Liver (tissue), 9 donors: ENCODE data around the gene A2ML1. TPM values are rescaled to one million over a fixed set of nuclear protein-coding genes. Genes with fewer than 3 reads are reported as not detected.
"Not testable (repeated sequence)": the region's sequence is repeated elsewhere in the genome, so short reads cannot be mapped to it uniquely, and the experiment has no call there.

Experiments used
- DNase-seq: peaks from one replicate; pipeline ENCODE4 v3.0.0-alpha.2; 2017; ENCODE audit warnings: low spot score
- H3K27ac ChIP-seq, 2 donors: one replicate each; pipeline ENCODE4 v1.7.0; 2013; ENCODE audit warnings: inconsistent platforms in 2 of 2, low read length in 2 of 2, control low read depth in 1 of 2, low read depth in 1 of 2, mild to moderate bottlenecking in 1 of 2
- H3K27me3 ChIP-seq, 4 donors: one replicate each; pipeline versions ENCODE4 v1.6.1 to v1.7.0; 2013; ENCODE audit warnings: low read length in 3 of 4, inconsistent platforms in 1 of 4, mild to moderate bottlenecking in 1 of 4, moderate library complexity in 1 of 4; ENCODE audit not compliant: control insufficient read depth in 4 of 4, insufficient read depth in 4 of 4
- H3K36me3 ChIP-seq, 4 donors: one replicate each; pipeline versions ENCODE4 v1.6.1 to v1.7.0; 2013; ENCODE audit warnings: low read length in 3 of 4, mild to moderate bottlenecking in 3 of 4, low read depth in 1 of 4, moderate library complexity in 1 of 4; ENCODE audit not compliant: control insufficient read depth in 4 of 4, insufficient read depth in 3 of 4
- H3K4me1 ChIP-seq, 4 donors: one replicate each; pipeline versions ENCODE4 v1.6.1 to v1.7.0; 2013; ENCODE audit warnings: low read length in 3 of 4, mild to moderate bottlenecking in 3 of 4, moderate library complexity in 1 of 4; ENCODE audit not compliant: control insufficient read depth in 4 of 4, insufficient read depth in 4 of 4
- H3K4me3 ChIP-seq, 3 donors: one replicate each; pipeline versions ENCODE4 v1.6.1 to v1.7.0; 2013; ENCODE audit warnings: low read length in 3 of 3, control low read depth in 1 of 3, low read depth in 1 of 3, mild to moderate bottlenecking in 1 of 3
- H3K9ac ChIP-seq, 2 donors: one replicate each; pipeline ENCODE4 v1.7.0; 2013; ENCODE audit warnings: low read length in 2 of 2, mild to moderate bottlenecking in 2 of 2, moderate library complexity in 2 of 2, control low read depth in 1 of 2, low read depth in 1 of 2
- H3K9me3 ChIP-seq, 4 donors: one replicate each; pipeline versions ENCODE4 v1.6.1 to v1.7.0; 2013; ENCODE audit warnings: low read length in 3 of 4; ENCODE audit not compliant: control insufficient read depth in 4 of 4
- CTCF ChIP-seq: fragments of 150-350 bp; IDR thresholded peaks from 2 replicates; pipeline ENCODE4 v1.5.1; 2017; ENCODE audit warnings: improper control_type of control experiment, low read depth, low read length; ENCODE audit not compliant: missing input control
- FOXA2 ChIP-seq: IDR thresholded peaks from 2 replicates; pipeline ENCODE4 v1.6.1; 2016; ENCODE audit warnings: antibody characterized with exemption
- GABPA ChIP-seq, 2 donors: IDR thresholded peaks in 1 of 2; conservative IDR thresholded peaks in 1 of 2; 2 replicates each; pipeline ENCODE4 v1.6.1; 2016; ENCODE audit warnings: antibody characterized with exemption in 2 of 2, mild to moderate bottlenecking in 1 of 2, moderate library complexity in 1 of 2
- HNF4A ChIP-seq, 2 donors: conservative IDR thresholded peaks; 2 replicates each; pipeline ENCODE4 v1.6.1; 2016; ENCODE audit warnings: antibody characterized with exemption in 2 of 2, mild to moderate bottlenecking in 2 of 2
- HNF4G ChIP-seq: IDR thresholded peaks from 2 replicates; pipeline ENCODE4 v1.6.1; 2016; ENCODE audit warnings: antibody characterized with exemption
- MAX ChIP-seq: IDR thresholded peaks from 2 replicates; pipeline ENCODE4 v1.6.1; 2016; ENCODE audit warnings: antibody characterized with exemption
- NR2F2 ChIP-seq: IDR thresholded peaks from 2 replicates; pipeline ENCODE4 v1.6.1; 2016; ENCODE audit warnings: antibody characterized with exemption
- RAD21 ChIP-seq, 2 donors: IDR thresholded peaks; 2 replicates each; pipeline ENCODE4 v1.6.1; 2016; ENCODE audit warnings: antibody characterized with exemption in 2 of 2, mild to moderate bottlenecking in 2 of 2
- RXRA ChIP-seq, 2 donors: IDR thresholded peaks; 2 replicates each; pipeline ENCODE4 v1.6.1; 2017 to 2018; ENCODE audit warnings: antibody characterized with exemption in 2 of 2, mild to moderate bottlenecking in 1 of 2
- SP1 ChIP-seq: IDR thresholded peaks from 2 replicates; pipeline ENCODE4 v1.6.1; 2018; ENCODE audit warnings: antibody characterized with exemption, mild to moderate bottlenecking
- TAF1 ChIP-seq: conservative IDR thresholded peaks from 2 replicates; pipeline ENCODE4 v1.6.1; 2016; ENCODE audit warnings: antibody characterized with exemption, mild to moderate bottlenecking
- YY1 ChIP-seq: IDR thresholded peaks from 2 replicates; pipeline ENCODE4 v1.6.1; 2016; ENCODE audit warnings: antibody characterized with exemption, mild to moderate bottlenecking
- WGBS: extraction: QIAGEN DNeasy Blood & Tissue Kit; methylation state at CpG from one replicate; pipeline ENCODE4 v1.1.7; 2013; 5-methylcytosine and 5-hydroxymethylcytosine counted together
- polyA plus RNA-seq, 2 donors: library from polyadenylated mRNA; stranded (reverse) in 1 of 2; unstranded in 1 of 2; fragments of 200-250 nt in 1 of 2; fragments of >200 nt in 1 of 2; fragmentation: Nextera tagmentation in 1 of 2; extraction: Ambion mirVana in 1 of 2; gene quantifications; one replicate each; pipeline versions ENCODE4 v1.2.1 to v1.2.3, GENCODE V29; 2013 to 2015
- total RNA-seq, 2 donors: library from RNA; depleted of rRNA; stranded (reverse); fragments of >200 nt; gene quantifications; one replicate each; pipeline ENCODE4 v1.2.3, GENCODE V29; 2014
- TF ChIP-seq, protein P1 (sequence below): IDR thresholded peaks from 2 replicates; pipeline ENCODE4 v1.6.1; 2016; ENCODE audit warnings: antibody characterized with exemption
- TF ChIP-seq, protein P2 (sequence below): IDR thresholded peaks from 2 replicates; pipeline ENCODE4 v1.6.1; 2016; ENCODE audit warnings: antibody characterized with exemption
- donor health status: healthy.
- donor health status: healthy.
- donor health status: healthy.
- donor health status: healthy.
- donor health status: healthy.

Gene A2ML1
- total and polyA plus RNA-seq, 4 donors: 0.03 to 0.19 TPM; not detected in 2

DNA sequence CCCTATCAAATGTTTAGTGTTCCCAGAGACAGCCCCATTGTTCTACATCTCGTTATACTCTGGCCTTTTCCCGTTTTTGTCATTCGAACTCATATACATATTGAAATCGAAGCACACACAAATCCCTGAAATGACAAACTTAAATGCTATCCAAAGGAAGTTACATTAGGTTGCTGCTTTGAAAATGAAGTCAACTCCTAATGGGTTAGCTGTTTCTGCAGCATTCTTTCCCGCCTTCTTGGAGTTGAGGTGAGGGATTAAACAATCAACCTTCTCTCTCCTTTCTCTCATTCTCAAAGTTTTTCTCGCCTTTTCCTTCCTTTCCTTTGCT is 91.2 kb downstream of the A2ML1 start:
- Histone ChIP-seq H3K27me3 (no peaks in the 10 kb centered on the region), H3K36me3 (no peaks in the 10 kb centered on the region), H3K4me1 (peaks cover 2 to 8% (median 6%) of the 10 kb centered on the region in 4 donors), H3K4me3 (peak overlapping the region in 2 of 3 donors; percentile 55 to 64), H3K9me3 (no peaks in the 10 kb centered on the region), H3K27ac (peak overlapping the region; percentile 7 to 71), H3K9ac (peak overlapping the region in 1 of 2 donors; percentile 5)
- DNase-seq: no peak
- TF ChIP-seq CTCF: no peak
- no peak for TF ChIP-seq NR2F2
- no peak for TF ChIP-seq HNF4G
- no peak for TF ChIP-seq YY1
- no peak for TF ChIP-seq RXRA (IDR thresholded peaks at IDR 0.05)
- TF ChIP-seq SP1: no peak
- no peak for TF ChIP-seq RAD21 (IDR thresholded peaks at IDR 0.05)
- no peak for TF ChIP-seq MAX
- no peak for TF ChIP-seq TAF1
- TF ChIP-seq, protein P1, sequence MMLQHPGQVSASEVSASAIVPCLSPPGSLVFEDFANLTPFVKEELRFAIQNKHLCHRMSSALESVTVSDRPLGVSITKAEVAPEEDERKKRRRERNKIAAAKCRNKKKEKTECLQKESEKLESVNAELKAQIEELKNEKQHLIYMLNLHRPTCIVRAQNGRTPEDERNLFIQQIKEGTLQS: no peak
- no peak for TF ChIP-seq GABPA (IDR thresholded peaks at IDR 0.05 in 1 of 2, conservative IDR thresholded peaks at IDR 0.05 in 1 of 2)
- TF ChIP-seq, protein P2, sequence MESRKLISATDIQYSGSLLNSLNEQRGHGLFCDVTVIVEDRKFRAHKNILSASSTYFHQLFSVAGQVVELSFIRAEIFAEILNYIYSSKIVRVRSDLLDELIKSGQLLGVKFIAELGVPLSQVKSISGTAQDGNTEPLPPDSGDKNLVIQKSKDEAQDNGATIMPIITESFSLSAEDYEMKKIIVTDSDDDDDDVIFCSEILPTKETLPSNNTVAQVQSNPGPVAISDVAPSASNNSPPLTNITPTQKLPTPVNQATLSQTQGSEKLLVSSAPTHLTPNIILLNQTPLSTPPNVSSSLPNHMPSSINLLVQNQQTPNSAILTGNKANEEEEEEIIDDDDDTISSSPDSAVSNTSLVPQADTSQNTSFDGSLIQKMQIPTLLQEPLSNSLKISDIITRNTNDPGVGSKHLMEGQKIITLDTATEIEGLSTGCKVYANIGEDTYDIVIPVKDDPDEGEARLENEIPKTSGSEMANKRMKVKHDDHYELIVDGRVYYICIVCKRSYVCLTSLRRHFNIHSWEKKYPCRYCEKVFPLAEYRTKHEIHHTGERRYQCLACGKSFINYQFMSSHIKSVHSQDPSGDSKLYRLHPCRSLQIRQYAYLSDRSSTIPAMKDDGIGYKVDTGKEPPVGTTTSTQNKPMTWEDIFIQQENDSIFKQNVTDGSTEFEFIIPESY: no peak
- no peak for TF ChIP-seq HNF4A (conservative IDR thresholded peaks at IDR 0.05)
- no peak for TF ChIP-seq FOXA2
- 33% methylated on average over 6 of the region's 6 CpGs for WGBS

GRCh38 chr12:8914033-8914715 is 91.8 kb downstream of the A2ML1 start, which contains the start of gene PHC1:
PHC1 (plus strand) TSS chr12:8914509; CDS start chr12:8917678, 3,169 bp downstream.
- H3K27me3 ChIP-seq, H3K4me1 ChIP-seq, H3K9me3 ChIP-seq, H3K36me3 ChIP-seq: not testable (repeated sequence)
- peak within 1 kb of the TSS; percentile 20 to 71 for H3K27ac ChIP-seq
- under 1% methylated on average over 35 of the region's 57 CpGs for WGBS
- H3K4me3 ChIP-seq: peak within 1 kb of the TSS; percentile 55 to 84 (median 66)
- peak; percentile 74 for DNase-seq
- TF ChIP-seq RAD21 (IDR thresholded peaks at IDR 0.05): peak; percentile 40 to 45
- TF ChIP-seq CTCF: peak; percentile 6
- H3K9ac ChIP-seq: peak within 1 kb of the TSS; percentile 5 to 18
